K562 (cell line): Measurements from ENCODE around the gene DBF4B. TPM values are rescaled to one million over a fixed set of nuclear protein-coding genes. Genes with fewer than 3 reads are reported as not detected.

ENCODE experiments used
- FOXJ2 ChIP-seq: fragments of 200-800 bp; sonication (Bioruptor generic); IDR thresholded peaks from 2 replicates; pipeline ENCODE4 v1.6.1; 2016; ENCODE audit warnings: missing genetic modification characterization, missing compliant biosample characterization
- MEF2A ChIP-seq: IDR thresholded peaks from 2 replicates; pipeline ENCODE4 v1.6.1; 2011; ENCODE audit warnings: low read depth, mild to moderate bottlenecking, low read length, moderate library complexity; ENCODE audit not compliant: control insufficient read depth
- NFRKB ChIP-seq: fragments of 450-650 bp; IDR thresholded peaks from 2 replicates; pipeline ENCODE4 v1.6.1; 2016; ENCODE audit warnings: low read depth
- NUFIP1 ChIP-seq: fragments of 450-650 bp; IDR thresholded peaks from 2 replicates; pipeline ENCODE4 v1.6.1; 2018; ENCODE audit not compliant: partially characterized antibody
- SREBF1 ChIP-seq: fragments of 150-350 bp; IDR thresholded peaks from 2 replicates; pipeline ENCODE4 v1.6.1; 2014; ENCODE audit warnings: antibody characterized with exemption, low read depth, low read length, borderline replicate concordance
- TCF3 ChIP-seq: sonication (generic); formaldehyde crosslinking; IDR thresholded peaks from 2 replicates; pipeline ENCODE4 v1.4.0; 2020; ENCODE audit warnings: mild to moderate bottlenecking, missing genetic modification reagents
- XRCC3 ChIP-seq: fragments of 450-650 bp; IDR thresholded peaks from 2 replicates; pipeline ENCODE4 v1.6.1; 2017; ENCODE audit warnings: mild to moderate bottlenecking, moderate library complexity
- XRCC4 ChIP-seq: IDR thresholded peaks from one replicate; pipeline ENCODE4 v1.6.1; 2011; ENCODE audit not compliant: insufficient read depth, insufficient read length; ENCODE audit errors: extremely low read depth
- polyA plus RNA-seq, 8 experiments: library from polyadenylated mRNA; depleted of rRNA in 4 of 8; stranded (reverse) in 5 of 8; unstranded in 3 of 8; fragments of >200 nt; fragmentation: Nextera tagmentation in 2 of 8; fragmentation: Illumina TruSeq in 1 of 8; extraction: Ambion mirVana in 2 of 8; extraction: Trizol in 1 of 8; gene quantifications; 2 replicates each; pipeline versions ENCODE4 v1.2.1 to v1.2.3, GENCODE V29; 2011 to 2014; ENCODE audit warnings: inconsistent platforms in 1 of 8, missing spikeins in 1 of 8
- total RNA-seq, 7 experiments: library from RNA; depleted of rRNA in 6 of 7; stranded (reverse); fragments of >200 nt in 6 of 7; fragmentation: Illumina TruSeq in 2 of 7; extraction: Trizol in 2 of 7; gene quantifications; 2 replicates each; pipeline versions ENCODE4 v1.2.1 to v1.2.3, GENCODE V29; 2011 to 2021; ENCODE audit warnings: low replicate concordance in 1 of 7
- TF ChIP-seq, protein P1 (sequence below): sonication (generic); formaldehyde crosslinking; IDR thresholded peaks from 2 replicates; pipeline ENCODE4 v1.8.1; 2023; ENCODE audit warnings: mild to moderate bottlenecking, missing genetic modification reagents
- TF ChIP-seq, protein P2 (sequence below): sonication (generic); formaldehyde crosslinking; IDR thresholded peaks from 2 replicates; pipeline ENCODE4 v1.8.1; 2022; ENCODE audit warnings: missing genetic modification reagents
- TF ChIP-seq, protein P3 (sequence below): conservative IDR thresholded peaks from 2 replicates; pipeline ENCODE4 v1.6.1; 2011; ENCODE audit warnings: low read depth, mild to moderate bottlenecking, low read length; ENCODE audit not compliant: control insufficient read depth
- TF ChIP-seq, protein P4 (sequence below): fragments of 450-650 bp; IDR thresholded peaks from 2 replicates; pipeline ENCODE4 v1.6.1; 2016; ENCODE audit warnings: low read depth
- TF ChIP-seq, protein P5 (sequence below): sonication (generic); formaldehyde crosslinking; IDR thresholded peaks from 2 replicates; pipeline ENCODE4 v1.5.0; 2020; ENCODE audit warnings: missing genetic modification reagents
- TF ChIP-seq, protein P6 (sequence below): sonication (generic); formaldehyde crosslinking; IDR thresholded peaks from 2 replicates; pipeline ENCODE4 v1.8.1; 2023; ENCODE audit warnings: mild to moderate bottlenecking, missing genetic modification reagents, moderate library complexity

Gene DBF4B
- total and polyA plus RNA-seq, 9 of the 15 experiments (the other 6 are each of a cell fraction or from before 2014, with no cell fraction given) = 2.5 to 26.9 (median 14.6) TPM

DNA sequence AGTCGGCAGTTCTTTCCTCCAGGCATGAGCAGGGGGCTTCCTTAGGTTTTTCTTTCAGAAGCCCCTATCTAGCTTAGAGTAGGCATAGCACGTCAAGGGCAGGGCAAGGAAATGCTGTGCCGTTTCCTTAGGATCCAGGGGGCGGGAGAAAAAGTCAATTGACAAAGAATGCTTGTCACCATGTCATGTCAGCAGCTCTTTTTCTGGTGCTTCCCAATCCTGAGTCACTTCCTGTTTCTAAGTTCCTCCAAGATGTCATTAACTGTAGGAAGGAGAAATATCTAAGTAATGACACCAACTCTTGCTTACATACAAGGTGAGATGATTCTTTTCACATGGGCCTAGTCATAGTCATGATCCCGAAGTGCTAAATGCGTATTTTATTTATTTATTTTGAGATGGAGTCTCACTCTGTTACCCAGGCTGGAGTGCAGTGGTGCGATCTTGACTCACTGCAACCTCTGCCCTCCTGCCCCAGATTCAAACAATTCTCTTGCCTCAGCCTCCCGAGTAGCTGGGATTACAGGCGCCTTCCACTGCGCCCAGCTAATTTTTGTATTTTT lies 86.5 kb downstream of the DBF4B start (continued):
- TF ChIP-seq, protein P1, sequence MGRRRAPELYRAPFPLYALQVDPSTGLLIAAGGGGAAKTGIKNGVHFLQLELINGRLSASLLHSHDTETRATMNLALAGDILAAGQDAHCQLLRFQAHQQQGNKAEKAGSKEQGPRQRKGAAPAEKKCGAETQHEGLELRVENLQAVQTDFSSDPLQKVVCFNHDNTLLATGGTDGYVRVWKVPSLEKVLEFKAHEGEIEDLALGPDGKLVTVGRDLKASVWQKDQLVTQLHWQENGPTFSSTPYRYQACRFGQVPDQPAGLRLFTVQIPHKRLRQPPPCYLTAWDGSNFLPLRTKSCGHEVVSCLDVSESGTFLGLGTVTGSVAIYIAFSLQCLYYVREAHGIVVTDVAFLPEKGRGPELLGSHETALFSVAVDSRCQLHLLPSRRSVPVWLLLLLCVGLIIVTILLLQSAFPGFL (CRISPR knock-in tag) = no peak
- TF ChIP-seq, protein P2, sequence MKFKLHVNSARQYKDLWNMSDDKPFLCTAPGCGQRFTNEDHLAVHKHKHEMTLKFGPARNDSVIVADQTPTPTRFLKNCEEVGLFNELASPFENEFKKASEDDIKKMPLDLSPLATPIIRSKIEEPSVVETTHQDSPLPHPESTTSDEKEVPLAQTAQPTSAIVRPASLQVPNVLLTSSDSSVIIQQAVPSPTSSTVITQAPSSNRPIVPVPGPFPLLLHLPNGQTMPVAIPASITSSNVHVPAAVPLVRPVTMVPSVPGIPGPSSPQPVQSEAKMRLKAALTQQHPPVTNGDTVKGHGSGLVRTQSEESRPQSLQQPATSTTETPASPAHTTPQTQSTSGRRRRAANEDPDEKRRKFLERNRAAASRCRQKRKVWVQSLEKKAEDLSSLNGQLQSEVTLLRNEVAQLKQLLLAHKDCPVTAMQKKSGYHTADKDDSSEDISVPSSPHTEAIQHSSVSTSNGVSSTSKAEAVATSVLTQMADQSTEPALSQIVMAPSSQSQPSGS = no peak
- TF ChIP-seq NUFIP1 (no peak), SREBF1 (no peak), XRCC3 (no peak), XRCC4 (no peak), NFRKB (no peak), MEF2A (no peak), FOXJ2 (tag) (no peak), TCF3 (CRISPR knock-in tag) (no peak)
- TF ChIP-seq, protein P3, sequence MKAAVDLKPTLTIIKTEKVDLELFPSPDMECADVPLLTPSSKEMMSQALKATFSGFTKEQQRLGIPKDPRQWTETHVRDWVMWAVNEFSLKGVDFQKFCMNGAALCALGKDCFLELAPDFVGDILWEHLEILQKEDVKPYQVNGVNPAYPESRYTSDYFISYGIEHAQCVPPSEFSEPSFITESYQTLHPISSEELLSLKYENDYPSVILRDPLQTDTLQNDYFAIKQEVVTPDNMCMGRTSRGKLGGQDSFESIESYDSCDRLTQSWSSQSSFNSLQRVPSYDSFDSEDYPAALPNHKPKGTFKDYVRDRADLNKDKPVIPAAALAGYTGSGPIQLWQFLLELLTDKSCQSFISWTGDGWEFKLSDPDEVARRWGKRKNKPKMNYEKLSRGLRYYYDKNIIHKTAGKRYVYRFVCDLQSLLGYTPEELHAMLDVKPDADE = no peak
- TF ChIP-seq, protein P4, sequence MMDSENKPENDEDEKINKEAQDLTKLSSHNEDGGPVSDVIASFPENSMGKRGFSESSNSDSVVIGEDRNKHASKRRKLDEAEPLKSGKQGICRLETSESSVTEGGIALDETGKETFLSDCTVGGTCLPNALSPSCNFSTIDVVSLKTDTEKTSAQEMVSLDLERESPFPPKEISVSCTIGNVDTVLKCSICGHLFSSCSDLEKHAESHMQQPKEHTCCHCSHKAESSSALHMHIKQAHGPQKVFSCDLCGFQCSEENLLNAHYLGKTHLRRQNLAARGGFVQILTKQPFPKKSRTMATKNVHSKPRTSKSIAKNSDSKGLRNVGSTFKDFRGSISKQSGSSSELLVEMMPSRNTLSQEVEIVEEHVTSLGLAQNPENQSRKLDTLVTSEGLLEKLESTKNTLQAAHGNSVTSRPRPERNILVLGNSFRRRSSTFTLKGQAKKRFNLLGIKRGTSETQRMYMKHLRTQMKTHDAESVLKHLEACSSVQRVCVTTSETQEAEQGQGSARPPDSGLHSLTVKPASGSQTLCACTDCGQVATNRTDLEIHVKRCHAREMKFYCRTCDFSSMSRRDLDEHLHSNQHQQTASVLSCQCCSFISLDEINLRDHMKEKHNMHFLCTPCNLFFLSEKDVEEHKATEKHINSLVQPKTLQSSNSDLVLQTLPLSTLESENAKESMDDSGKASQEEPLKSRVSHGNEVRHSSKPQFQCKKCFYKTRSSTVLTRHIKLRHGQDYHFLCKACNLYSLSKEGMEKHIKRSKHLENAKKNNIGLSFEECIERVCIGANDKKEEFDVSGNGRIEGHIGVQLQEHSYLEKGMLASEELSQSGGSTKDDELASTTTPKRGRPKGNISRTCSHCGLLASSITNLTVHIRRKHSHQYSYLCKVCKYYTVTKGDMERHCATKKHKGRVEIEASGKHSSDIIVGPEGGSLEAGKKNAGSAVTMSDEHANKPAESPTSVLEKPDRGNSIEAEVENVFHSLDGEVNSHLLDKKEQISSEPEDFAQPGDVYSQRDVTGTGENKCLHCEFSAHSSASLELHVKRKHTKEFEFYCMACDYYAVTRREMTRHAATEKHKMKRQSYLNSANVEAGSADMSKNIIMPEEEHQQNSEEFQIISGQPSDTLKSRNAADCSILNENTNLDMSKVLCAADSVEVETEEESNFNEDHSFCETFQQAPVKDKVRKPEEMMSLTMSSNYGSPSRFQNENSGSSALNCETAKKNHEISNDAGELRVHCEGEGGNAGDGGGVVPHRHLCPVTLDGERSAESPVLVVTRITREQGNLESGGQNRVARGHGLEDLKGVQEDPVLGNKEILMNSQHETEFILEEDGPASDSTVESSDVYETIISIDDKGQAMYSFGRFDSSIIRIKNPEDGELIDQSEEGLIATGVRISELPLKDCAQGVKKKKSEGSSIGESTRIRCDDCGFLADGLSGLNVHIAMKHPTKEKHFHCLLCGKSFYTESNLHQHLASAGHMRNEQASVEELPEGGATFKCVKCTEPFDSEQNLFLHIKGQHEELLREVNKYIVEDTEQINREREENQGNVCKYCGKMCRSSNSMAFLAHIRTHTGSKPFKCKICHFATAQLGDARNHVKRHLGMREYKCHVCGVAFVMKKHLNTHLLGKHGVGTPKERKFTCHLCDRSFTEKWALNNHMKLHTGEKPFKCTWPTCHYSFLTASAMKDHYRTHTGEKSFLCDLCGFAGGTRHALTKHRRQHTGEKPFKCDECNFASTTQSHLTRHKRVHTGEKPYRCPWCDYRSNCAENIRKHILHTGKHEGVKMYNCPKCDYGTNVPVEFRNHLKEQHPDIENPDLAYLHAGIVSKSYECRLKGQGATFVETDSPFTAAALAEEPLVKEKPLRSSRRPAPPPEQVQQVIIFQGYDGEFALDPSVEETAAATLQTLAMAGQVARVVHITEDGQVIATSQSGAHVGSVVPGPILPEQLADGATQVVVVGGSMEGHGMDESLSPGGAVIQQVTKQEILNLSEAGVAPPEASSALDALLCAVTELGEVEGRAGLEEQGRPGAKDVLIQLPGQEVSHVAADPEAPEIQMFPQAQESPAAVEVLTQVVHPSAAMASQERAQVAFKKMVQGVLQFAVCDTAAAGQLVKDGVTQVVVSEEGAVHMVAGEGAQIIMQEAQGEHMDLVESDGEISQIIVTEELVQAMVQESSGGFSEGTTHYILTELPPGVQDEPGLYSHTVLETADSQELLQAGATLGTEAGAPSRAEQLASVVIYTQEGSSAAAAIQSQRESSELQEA = no peak
- TF ChIP-seq, protein P5, sequence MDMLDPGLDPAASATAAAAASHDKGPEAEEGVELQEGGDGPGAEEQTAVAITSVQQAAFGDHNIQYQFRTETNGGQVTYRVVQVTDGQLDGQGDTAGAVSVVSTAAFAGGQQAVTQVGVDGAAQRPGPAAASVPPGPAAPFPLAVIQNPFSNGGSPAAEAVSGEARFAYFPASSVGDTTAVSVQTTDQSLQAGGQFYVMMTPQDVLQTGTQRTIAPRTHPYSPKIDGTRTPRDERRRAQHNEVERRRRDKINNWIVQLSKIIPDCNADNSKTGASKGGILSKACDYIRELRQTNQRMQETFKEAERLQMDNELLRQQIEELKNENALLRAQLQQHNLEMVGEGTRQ (CRISPR knock-in tag) = no peak
- TF ChIP-seq, protein P6, sequence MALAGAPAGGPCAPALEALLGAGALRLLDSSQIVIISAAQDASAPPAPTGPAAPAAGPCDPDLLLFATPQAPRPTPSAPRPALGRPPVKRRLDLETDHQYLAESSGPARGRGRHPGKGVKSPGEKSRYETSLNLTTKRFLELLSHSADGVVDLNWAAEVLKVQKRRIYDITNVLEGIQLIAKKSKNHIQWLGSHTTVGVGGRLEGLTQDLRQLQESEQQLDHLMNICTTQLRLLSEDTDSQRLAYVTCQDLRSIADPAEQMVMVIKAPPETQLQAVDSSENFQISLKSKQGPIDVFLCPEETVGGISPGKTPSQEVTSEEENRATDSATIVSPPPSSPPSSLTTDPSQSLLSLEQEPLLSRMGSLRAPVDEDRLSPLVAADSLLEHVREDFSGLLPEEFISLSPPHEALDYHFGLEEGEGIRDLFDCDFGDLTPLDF (CRISPR knock-in tag) = no peak
